ENCODE data around the gene MED13L. TPM values are rescaled to one million over a fixed set of nuclear protein-coding genes. Genes with fewer than 3 reads are reported as not detected.

MED13L gene
- total and polyA plus RNA-seq, 12 donors, result 9.4 to 76.5 (median 64.2) TPM

DNA sequence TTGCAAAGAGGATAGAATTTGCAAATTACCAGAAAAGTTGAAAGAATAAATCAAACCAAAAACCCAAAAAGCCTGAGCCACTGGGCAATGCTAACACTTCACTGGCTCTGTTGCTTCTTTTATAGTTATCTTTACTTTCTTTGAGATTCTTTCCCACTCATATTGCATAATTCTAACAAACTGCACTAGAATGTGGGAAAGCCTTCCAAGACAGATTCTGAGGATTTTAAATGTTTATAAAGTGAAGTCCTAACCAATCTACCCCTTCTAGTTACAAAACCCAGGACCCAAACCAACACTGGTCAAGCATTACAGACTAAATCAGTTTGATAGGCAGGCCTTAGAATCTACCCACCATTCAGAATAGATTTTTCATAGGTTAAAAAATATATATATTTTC is 150.9 kb downstream of the MED13L start:
- peaks cover 6 to 94% (median 78%) of the 10 kb centered on the region in 9 donors for H3K4me1 ChIP-seq
- no peak for ATAC-seq
- H3K9me3 ChIP-seq, result no peaks in the 10 kb centered on the region
- intact Hi-C loops (cut with DNase I), result no loop called here
- DNase-seq, result no peak
- H3K4me3 ChIP-seq, result no peak overlapping the region
- H3K27me3 ChIP-seq, result no peaks in the 10 kb centered on the region
- TF ChIP-seq, protein P1, sequence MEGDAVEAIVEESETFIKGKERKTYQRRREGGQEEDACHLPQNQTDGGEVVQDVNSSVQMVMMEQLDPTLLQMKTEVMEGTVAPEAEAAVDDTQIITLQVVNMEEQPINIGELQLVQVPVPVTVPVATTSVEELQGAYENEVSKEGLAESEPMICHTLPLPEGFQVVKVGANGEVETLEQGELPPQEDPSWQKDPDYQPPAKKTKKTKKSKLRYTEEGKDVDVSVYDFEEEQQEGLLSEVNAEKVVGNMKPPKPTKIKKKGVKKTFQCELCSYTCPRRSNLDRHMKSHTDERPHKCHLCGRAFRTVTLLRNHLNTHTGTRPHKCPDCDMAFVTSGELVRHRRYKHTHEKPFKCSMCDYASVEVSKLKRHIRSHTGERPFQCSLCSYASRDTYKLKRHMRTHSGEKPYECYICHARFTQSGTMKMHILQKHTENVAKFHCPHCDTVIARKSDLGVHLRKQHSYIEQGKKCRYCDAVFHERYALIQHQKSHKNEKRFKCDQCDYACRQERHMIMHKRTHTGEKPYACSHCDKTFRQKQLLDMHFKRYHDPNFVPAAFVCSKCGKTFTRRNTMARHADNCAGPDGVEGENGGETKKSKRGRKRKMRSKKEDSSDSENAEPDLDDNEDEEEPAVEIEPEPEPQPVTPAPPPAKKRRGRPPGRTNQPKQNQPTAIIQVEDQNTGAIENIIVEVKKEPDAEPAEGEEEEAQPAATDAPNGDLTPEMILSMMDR (IDR thresholded peaks at IDR 0.05), result no peak
- no peak overlapping the region for H3K27ac ChIP-seq
- H3K36me3 ChIP-seq, result no peaks in the 10 kb centered on the region

DNA sequence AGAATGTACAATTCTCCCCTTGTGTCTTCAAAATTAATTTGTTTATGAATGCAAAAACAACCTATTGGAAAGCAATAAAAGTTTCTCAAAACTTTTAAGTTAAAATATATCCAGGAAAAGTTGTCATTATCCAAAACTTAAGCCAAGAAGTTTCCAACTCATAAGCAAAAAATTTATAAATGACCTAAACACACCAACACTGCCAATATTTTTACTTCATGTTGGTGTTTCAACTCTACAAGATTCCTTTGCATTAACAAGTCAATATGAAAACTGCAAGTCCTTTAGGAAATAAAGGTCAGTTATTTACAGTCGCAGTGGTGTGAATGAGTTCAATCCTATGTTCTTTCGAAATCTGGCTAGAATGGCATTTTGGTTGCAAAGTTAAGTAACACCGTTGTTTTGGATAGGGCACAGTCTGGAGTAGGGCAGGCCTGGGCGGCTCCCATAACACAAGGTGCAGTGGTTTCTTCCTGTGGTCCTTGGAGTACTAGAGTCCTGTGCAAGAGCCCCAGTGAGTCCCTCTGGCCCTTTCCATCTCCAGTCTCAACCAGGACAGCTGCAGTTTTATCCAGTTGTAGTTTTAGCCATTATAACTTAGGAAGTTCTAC is 151.4 kb downstream of the MED13L start:
- 81 to 82% methylated on average over 4 of the region's 4 CpGs for WGBS, 2 donors
- H3K36me3 ChIP-seq, result no peaks in the 10 kb centered on the region
- ATAC-seq (peak in 2 of 8 donors; percentile 10 to 26), DNase-seq (no peak)
- TF ChIP-seq, protein P1 (IDR thresholded peaks at IDR 0.05), result no peak
- intact Hi-C loops (cut with DNase I), result no loop called here
- H3K27ac ChIP-seq, result no peak overlapping the region
- H3K4me1 ChIP-seq, result peaks cover 6 to 94% (median 81%) of the 10 kb centered on the region in 9 donors
- H3K27me3 ChIP-seq, result no peaks in the 10 kb centered on the region
- no peak overlapping the region for H3K4me3 ChIP-seq
- no peaks in the 10 kb centered on the region for H3K9me3 ChIP-seq

- H3K27me3 ChIP-seq, result no peaks in the 10 kb centered on the region
- no peak overlapping the region for H3K27ac ChIP-seq
- peaks cover 6 to 91% (median 77%) of the 10 kb centered on the region in 9 donors for H3K4me1 ChIP-seq
- TF ChIP-seq, protein P1 (IDR thresholded peaks at IDR 0.05), result no peak
- ATAC-seq (no peak), DNase-seq (no peak)
- H3K36me3 ChIP-seq, result no peaks in the 10 kb centered on the region
- H3K4me3 ChIP-seq, result no peak overlapping the region
- 87 to 90% methylated on average over 2 of the region's 2 CpGs for WGBS, 2 donors
- no peaks in the 10 kb centered on the region for H3K9me3 ChIP-seq
- intact Hi-C loops (cut with DNase I), result no loop called here
These were observed 152.4 kb downstream of the MED13L start for GRCh38 chr12:116125084-116125483.

DNA sequence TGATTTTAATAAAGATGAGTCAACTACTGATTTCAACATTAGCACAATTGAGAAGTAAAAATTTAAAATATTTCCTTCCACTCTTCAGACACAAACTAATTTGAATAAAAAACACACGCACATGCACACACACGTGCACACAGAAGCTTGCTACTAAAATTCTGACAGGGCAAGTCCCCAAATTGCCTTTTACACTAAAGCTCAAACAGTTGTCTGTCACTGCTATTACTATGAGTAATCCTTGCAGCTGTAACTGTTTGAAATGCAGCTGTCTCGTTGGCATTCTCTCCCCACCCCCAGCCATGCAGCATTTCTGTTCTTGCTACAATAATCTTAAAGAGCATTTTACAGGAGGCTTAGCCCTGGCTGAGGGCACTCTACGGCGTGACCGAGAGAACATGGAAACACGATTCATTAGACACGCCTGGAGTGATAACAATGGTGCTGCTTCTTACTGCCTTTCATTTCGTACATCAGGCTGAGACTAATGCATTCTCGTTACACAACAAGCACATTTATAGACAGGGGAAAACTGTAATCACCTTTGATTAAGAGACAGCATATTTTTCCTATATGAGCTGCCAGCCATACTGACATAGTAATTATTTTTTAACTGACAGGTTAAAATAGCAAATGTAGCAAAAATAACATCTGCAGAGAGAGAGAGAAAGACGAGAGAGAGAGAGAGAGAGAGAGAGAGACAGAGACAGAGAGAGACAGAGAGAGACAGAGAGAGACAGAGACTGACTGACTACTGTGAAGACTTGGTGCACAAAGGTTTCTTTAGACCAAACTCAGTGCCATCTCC is 153.8 kb downstream of the MED13L start:
- H3K4me3 ChIP-seq, result peak overlapping the region in 6 of 10 donors; percentile 10 to 36 (median 28)
- WGBS, 2 donors, result 9 to 12% methylated on average over 11 of the region's 11 CpGs

More for the DNA sequence above, 153.8 kb downstream of the MED13L start:
- no peaks in the 10 kb centered on the region for H3K27me3 ChIP-seq
- ATAC-seq (peak; percentile 39 to 85 (median 74)), DNase-seq (peak in 1 of 2 donors; percentile 21)
- intact Hi-C loops (cut with DNase I), result no loop called here
- H3K27ac ChIP-seq, result peak overlapping the region in 6 of 10 donors; percentile 7 to 46 (median 28)
- TF ChIP-seq, protein P1 (IDR thresholded peaks at IDR 0.05), result no peak
- H3K9me3 ChIP-seq, result no peaks in the 10 kb centered on the region
- H3K4me1 ChIP-seq, result peaks cover 6 to 90% (median 75%) of the 10 kb centered on the region in 9 donors
- no peaks in the 10 kb centered on the region for H3K36me3 ChIP-seq

Data from heart right ventricle (tissue), 16 donors.